NCI-H460 (cell line): ENCODE data around the gene LRRC74A. TPM values are rescaled to one million over a fixed set of nuclear protein-coding genes. Genes with fewer than 3 reads are reported as not detected.
A peak's percentile ranks its signal among the peaks of the same experiment; 100 is the strongest.

Experiments
- DNase-seq: peaks from one replicate; pipeline ENCODE4 v3.0.0-alpha.2; 2016; ENCODE audit warnings: low read depth; ENCODE audit errors: extremely low read depth
- polyA plus RNA-seq: library from polyadenylated mRNA; depleted of rRNA; stranded (reverse); fragments of >200 nt; gene quantifications from 2 replicates; pipeline ENCODE4 v1.2.3, GENCODE V29; 2014; cell fraction: nucleus; rRNA removed
- total RNA-seq: library from RNA; depleted of rRNA; stranded (reverse); fragments of >200 nt; shearing (Covaris generic); gene quantifications from 2 replicates; pipeline ENCODE4 v1.2.3, GENCODE V29; 2014; rRNA removed

Gene LRRC74A
- total RNA-seq = not detected in 2 replicates
- polyA plus RNA-seq = not detected in 2 replicates

DNA sequence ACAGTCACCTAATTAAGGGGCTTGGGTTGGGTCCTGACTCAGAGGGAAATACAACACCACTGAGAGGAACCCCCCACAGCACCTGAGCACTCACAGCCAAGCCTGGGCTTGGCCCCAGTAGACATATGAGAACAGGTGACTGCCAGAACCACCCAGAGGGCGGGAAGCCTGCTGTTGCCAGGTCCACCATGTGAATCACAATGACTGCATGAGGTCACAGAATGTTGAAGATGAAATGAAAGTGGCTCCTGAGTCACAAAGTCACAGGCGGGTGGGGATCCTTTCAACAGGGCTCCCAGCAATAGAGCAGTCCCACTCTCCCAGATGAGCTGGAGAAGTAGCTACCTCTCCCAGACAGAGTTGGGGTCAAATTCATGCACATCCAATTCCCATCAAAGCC is at the start of gene LRRC74A:
Gene LRRC74A (plus strand): TSS at position 287 of the 400 bp plus-strand sequence. CDS start 290 bp downstream, outside the sequence.
- DNase-seq = no peak

DNA sequence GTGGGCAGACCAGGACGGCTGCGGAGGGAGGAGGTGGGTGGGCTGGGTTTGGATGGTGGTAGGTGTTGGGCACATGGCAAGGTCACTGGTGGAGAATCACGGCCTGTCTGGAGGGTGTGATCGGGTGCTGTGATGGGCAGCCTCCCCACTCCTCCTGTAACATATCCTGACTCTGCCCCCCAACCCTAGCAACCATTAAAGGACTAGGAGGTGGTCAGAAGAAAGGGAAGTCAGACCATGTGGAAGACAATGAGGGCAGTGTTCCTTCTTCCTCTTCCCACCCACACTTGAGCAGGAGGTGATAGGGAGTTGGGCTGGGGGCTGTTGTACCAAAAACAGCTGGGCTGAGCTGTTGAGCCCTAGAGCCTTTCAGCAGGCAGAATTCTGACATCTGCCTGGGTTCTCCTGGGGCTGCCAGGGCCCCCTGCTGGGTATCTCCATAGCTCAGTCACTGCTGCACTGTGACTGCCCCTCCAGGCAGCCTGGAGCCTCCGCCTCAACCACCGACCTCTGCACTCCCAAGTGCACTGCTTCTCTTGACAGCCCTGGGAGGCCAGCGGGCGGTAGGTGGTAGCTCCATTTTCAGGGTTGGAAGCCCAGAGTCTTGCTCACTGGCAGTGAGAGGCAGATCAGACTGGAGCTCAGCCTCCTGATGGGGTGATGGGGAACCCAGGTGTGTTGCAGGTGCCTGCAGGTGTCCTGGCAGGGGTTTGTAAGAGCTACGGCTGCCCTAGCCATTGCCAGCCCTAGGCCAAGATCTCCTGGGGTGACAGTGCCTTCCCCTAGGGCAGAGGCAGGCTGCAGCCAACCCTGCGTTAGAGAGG is 49.6 kb upstream of the LRRC74A start:
- DNase-seq = no peak

DNA sequence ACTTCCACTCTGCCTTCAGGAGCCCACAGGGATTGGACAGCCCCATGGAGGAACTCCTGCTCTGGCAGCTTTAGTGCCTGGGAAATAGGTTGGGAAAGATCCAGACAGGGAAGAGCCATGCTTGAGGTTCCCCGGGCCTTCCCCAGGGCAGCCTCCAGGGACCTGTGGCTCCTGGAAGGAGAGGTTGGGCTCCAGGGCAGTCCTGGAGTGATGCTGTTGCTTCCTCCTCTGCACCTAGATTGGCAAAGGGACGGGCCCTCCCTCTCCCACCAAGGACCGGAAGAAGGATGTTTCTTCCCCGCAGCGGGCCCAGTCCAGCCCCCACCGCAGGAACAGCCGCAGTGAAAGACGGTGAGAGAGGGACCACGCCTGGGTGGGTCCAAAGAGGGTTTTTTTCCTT is 48.5 kb upstream of the LRRC74A start:
- DNase-seq = no peak

DNA sequence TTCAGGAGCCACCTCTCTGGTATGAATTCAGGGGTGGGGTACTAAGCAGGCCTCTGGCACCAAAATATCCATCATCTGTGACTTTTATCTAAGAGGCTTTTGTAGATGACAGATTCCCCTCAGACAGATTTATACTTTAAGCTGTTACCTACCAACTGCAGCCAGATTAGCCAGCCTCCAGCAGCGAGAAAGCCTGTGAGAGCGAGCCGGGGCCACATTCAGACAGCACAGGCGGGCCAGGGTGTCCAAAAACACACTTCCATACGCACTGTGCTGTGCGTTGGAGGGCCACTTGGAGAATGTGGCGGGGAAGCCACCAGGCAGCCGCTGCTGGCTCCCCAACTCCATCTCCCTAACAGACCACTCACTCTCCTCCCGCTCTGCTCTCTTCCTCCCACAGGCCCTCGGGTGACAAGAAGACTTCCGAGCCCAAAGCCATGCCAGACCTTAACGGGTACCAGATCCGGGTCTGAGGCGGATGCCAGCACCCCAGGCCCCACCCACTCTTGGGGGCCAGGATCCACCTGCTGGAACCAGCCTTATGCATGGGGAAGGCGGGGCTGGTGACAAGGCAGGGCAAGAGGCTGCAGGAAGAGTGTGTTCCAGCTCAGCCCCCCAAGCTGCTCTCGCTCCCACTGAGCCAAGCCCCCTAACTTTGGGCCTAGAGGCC is 47.5 kb upstream of the LRRC74A start:
- DNase-seq = no peak

DNA sequence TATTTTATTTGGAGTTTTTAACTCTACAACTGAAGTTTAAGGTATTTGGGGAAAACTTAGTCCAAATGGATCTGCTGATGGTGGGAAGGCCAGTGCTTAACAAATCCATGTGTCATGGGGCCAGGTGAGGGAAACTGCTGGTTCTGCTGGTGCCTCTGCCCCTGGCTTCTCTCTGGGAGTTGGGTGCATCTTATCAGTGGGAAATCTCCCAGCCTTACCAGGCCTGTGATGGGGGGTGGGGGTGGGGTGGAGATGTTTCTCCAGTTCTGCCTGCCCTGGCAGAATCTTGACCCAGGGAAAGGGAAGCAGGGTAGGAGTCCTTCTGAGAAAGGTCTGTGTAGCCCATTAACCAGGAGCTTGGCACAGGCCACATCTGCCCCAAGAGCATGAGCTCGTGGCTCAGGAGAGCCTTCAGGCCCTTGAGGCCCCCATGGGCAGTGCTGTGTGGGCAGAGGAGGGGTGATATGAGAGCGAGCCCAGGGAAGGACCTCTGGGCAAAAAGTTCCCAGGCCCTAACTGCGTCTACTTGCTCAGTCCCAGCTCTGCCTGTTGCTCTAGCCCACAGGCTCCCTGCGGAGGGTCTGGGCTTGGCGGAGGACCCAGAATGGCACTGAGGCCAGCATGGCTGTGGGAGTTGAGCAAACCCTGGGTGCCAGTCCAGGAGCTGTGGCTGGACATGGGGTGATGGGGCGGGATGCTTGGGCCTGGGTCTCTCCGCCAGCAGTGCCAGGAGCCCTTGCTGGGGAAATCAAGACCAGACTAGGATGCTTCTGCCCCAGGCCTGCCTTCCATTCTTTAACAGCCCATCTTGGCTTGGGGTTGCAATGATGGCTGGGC is 46.8 kb upstream of the LRRC74A start:
- DNase-seq = no peak

DNA sequence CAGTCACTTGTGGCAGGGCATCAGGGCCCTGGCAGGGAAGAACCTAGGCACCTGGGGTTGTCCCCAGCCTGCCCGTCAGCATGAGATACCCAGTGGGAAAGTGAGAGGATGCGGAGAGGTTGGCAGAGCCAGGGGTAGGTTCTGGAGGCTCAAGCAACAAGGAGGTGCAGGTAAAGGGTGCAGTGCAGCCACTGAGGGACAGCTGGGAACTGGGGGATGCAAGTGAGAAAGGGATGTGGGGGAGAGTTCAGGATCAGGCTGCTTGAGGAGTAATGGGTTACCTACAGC is 46.2 kb upstream of the LRRC74A start:
- DNase-seq = no peak

DNA sequence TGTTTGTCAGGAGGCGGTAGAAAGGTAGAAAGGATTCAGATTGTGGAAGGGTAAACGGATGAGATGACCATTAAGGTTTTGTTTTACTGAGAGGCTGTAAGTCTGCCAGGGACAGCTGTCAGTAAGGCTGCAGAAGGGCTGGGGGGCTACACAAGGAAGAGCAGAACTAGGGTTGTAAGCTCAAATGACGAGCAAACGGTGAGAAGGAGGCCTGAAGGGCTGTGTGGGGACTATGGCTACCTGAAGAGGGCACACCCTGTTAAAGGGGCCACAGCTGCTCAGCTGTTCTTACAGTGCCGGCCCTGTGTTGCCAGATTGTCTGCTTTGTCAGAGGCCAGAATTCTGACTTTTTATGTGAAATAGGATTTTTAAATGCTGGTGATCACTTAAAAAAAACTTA is 45.8 kb upstream of the LRRC74A start:
- no peak for DNase-seq

DNA sequence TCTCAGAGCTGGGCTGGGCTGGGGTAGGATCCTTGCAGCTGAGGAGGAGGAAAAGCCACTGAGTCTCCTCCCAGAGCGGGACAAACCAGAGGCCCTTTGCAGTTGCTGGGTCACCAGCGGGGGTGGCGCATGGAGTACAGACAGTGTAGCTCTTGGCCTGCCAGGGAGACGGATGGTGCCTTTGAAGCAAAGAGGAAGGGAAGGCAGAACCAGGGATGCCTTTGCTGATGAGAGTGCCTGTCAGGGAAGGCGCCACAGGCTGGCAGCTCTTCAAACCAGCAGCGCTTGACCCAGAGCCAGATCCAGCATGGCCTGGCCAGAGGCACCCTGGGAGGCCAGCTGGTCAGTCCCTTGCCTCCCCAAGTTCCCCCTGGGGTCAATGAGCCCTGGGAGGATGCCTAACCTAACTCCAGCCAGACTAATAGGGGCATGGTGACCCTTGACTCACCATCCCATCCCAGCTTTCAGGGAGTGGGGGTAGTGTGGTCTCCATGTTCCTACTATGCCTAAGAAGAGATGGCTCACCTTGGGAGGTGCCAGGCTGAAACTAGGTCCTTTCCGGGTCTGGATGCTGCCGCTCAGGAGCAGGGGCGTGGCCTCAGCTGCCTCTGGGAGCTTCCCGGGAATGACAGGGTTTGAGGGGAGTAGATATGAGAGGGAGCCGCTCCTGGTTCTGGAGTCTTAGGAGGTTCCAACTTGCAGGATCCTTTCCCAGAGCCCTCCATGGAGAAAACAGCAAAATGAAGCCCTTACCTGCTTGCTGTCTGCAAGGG is 45.1 kb upstream of the LRRC74A start:
- DNase-seq = no peak

DNA sequence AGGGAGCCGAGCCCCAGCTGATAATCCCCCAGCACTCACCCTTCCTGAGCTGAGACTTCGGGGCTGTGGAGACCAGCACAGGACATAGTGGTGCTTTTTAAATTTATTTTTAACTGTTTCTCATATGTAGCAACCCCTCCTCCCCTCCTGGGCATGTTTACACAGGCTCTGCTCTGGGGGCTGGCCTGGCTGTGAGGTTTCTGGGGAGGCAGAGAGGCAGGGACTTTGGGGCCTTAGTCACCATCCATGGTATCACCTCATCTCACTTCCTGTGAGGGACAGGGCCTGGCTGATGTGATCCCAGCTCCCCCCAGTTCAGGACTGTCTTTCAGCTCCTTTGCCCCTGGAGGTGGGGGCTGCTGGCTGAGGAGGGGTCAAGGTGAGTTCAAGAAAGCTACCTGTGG is 44.6 kb upstream of the LRRC74A start:
- DNase-seq = no peak

DNA sequence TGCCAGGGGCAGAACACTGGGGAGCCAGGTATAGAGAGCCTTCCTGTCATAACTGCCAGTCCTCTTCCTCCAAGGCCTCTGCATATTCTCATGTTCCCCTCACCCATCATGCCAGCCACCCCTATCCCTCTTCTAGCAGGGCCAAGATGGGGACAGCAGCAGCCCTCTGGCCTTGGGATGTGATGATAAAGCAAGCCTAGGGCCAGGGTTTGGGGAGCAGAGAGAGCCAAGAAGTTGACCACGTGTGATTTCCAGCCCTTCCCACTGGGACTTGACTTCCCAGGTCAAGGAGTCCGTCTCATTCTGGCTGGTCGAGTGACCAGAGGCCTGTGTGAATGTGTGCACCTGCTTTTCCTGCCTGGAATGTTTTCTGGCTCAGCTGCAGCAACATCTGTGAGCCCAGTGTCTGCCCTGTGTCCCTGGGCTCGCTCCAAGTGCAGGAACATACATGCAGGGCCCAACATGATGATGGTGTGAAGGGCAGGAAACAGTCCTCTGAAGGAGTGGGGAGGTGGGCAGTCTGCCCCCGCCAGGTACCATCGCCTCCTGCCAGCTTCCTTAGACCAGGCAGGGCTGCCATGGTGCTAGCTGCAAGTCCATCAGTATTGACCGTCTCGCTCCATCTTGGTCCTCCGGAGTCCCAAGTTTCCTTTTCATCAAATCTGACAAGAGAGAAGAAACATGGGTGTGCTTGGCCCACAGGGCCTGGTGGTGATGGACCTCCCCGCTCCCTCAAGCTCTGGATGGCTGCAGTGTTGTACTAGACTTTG is 43.9 kb upstream of the LRRC74A start:
- no peak for DNase-seq

DNA sequence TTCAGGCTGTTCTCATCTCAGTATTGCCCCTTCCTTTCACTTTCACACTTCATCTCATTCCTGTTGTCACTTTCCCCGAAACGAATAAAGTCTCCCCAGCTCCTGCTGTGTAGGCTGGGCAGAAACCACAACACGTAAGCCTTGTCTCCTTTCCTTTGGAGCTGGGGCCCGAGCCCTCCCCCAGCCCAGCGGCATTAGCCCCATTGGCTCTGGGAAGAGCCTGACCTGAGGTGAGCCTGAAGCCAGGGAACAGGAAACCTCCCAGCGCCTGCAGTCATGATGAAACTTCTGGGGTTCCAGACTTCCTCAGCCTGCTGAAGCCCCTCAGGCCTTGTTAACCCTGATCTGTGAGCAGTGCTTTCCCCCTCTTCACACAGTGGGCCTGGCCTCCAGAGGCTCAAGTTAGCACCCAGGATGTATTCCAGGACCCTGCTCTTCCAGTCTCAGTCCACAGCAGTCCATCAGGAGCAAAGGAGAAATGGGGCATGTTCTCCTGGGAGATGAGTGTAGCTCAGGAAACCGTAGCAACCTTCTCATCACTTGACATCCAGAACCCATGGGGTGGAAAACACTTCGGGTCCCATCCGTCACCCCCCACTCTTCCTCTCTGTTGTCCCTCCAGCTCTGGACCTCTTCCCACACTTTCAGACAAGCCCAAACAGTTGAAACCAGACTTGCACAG is 43.2 kb upstream of the LRRC74A start:
- DNase-seq = no peak

DNA sequence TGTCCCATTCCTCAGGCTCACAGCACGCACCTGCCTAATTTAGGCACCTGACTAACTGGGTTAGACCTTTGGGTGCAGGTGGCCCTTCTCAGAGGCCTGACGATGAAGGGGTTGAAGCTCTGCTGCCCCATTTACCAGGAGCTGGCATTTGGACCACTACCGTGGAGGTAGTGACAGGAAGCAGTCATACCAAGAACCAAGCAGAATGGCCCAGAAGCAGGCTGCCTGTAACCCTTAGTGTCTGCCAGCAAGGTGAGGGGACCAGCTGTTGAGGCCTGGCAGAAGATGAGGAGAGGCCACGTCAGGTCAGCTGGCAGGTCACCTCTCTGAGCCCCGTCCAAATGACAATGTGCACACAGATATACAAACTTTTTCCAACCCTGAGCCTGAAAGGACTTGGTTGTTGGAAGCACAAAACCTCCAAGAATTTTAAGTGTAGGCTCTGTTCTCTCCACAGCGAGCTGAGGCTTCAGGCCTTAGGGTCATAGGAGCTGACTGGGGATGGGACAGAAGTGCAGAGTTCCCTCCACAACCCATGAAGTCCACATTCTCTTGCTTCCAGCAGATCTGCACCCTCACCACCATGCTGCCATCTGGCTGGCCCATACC is 41.8 kb upstream of the LRRC74A start:
- no peak for DNase-seq

DNA sequence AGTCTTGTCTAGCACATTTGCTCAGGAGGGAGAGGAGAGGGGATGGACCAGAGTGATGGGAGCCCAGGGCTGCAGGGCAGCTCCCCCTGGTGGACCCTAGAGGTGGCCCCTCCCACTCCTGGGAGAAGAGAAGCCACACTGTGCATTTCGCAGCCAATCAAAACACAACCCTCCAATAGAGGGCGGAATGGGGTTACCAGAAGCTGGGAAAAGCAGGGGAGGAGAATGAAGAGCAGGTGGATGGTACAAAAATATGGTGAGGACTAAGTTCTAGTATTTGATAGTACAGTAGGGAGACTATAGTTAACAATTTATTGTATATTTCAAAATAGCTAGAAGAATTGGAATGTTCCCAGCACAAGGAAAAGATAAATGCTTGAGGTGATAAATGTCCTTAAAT is 41.3 kb upstream of the LRRC74A start:
- DNase-seq = peak; percentile 83

DNA sequence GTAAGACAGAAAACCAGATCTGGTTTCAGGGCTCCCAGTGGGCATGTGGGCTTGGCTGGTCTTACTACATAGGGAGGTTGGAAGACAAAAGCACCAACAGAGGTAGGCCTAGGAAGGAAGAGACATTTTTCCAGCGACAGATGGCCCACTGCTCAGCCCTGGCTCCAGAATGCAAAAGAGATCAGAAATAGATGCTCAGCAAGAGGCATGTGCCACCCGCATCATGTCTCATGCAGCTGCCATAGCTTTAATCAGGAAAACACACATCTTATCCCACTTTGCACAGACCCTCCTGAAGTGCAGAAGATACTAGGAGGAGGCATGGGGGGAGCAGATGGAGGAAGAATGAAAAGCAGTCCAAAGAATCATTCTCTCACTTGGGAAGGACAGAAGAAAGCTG is 39.6 kb upstream of the LRRC74A start:
- no peak for DNase-seq

DNA sequence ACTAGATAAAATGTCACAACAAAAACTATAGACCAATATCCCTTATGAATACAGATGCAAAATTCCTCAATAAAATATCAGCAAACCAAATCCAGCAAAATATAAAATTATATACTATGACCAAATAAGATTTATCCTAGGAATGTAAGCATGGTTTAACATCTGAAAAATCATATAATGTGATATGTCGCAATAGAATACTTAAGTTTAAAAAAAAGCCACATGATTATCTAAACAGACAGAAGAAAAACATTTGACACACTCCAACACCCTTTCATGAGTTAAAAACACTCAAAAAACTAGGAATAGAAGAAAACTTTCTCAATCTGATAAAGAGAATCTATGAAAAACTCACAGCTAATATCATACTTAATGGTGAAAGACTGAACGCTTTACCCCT is 33.8 kb upstream of the LRRC74A start:
- no peak for DNase-seq

DNA sequence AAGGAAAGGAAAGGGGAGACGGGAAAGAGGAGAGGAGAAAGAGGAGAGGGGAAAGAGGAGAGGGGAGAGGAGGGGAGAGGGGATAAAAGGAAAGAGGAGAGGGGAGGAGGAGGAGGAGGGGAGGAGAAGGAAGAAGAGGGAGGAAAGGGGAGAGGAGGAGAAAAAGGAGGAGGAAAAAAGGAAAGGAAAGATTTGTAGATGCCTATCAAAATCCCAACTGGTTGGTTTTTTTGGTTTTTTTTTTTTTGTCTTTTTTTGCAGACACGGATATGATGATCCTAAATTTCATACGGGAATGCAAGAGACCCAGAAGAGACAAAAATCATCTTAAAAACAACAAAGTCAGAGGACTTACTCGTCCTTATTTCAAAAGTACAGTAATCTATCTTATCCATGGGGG is 32.9 kb upstream of the LRRC74A start:
- DNase-seq = no peak

DNA sequence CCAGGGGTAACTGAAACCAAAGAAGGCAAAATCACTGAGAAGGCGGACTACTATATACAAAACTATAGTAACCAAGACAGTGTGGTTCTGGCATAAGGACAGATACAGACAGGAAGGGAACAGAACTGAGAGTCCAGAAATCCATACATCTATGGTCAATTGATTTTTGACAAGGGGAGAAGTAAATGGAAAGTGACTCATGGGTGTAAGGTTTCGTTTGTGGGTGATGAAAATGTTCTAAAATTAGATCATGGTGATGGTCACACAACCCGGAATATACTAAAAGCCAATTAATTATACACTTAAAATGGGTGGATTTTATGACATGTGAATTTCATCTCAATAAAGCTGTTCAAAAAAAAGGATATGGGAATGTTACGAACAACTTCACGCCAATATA is 32.3 kb upstream of the LRRC74A start:
- DNase-seq = no peak

DNA sequence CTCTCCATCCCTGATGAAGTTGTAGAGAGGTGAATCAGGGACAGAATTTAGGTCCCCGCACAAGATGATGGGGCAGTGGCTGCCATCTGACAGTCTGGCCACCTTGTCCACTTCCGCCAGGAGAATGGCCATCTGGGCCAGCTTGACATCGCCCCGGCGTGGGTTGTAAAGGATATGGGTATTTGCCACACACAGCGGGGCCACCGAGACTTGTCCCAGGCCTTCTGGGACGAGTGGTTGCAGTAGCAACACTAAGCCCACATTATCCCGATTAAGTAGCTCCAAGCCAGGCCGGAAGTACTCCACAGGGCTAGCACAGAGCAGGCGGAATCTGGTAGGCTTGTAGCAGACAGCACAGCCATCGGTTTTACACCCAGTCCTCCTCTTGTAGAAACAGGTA is 19.8 kb upstream of the LRRC74A start:
- no peak for DNase-seq

DNA sequence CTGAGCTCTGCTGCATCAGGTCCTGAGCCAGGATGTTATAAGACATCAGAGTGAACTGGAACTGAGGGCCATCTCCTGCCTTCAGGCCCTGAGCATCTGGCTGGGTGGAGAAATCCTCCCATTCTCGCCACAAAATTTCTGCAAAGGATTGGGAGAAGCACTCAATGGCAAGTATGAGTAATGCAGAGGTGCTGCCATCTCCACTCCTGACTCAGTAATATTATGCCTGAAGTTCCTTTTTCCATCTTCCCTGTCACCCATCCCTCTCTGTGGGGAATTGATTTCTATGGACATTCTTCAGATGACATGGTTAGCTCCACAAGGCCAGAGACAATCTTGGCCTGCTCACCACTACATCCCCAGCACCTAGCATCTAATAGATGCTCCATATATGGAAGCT is 18.2 kb upstream of the LRRC74A start:
- no peak for DNase-seq
